Large intestine (tissue), 3 donors: Measurements from ENCODE around the gene MGME1. TPM values are rescaled to one million over a fixed set of nuclear protein-coding genes. Genes with fewer than 3 reads are reported as not detected.
"Not testable (repeated sequence)": the region's sequence is repeated elsewhere in the genome, so short reads cannot be mapped to it uniquely, and the experiment has no call there.

ENCODE experiments used
- DNase-seq, 2 donors: peaks; one replicate each; pipeline versions ENCODE4 v3.0.0 to v3.0.0-alpha.2; 2013
- H3K27ac ChIP-seq: one replicate; pipeline ENCODE4 v1.5.1; 2013; ENCODE audit warnings: low read length
- H3K27me3 ChIP-seq: 2 replicates; pipeline ENCODE4 v1.6.1; 2013; ENCODE audit warnings: low read length; ENCODE audit not compliant: control insufficient read depth, insufficient read depth
- H3K36me3 ChIP-seq: 2 replicates; pipeline ENCODE4 v1.6.1; 2013; ENCODE audit warnings: low read length; ENCODE audit not compliant: control insufficient read depth, insufficient read depth
- H3K4me1 ChIP-seq: one replicate; pipeline ENCODE4 v1.6.1; 2013; ENCODE audit warnings: low read length; ENCODE audit not compliant: control insufficient read depth, insufficient read depth
- H3K4me3 ChIP-seq: one replicate; pipeline ENCODE4 v1.5.1; 2013; ENCODE audit warnings: low read length
- H3K9me3 ChIP-seq: one replicate; pipeline ENCODE4 v1.6.1; 2013; ENCODE audit warnings: mild to moderate bottlenecking, low read depth, low read length, moderate library complexity; ENCODE audit not compliant: control insufficient read depth
- whole genome bisulfite sequencing: methylation state at CpG from one replicate; pipeline ENCODE4 v1.1.5; 2013; ENCODE audit warnings: low lambda C conversion rate; ENCODE audit not compliant: insufficient coverage; 5-methylcytosine and 5-hydroxymethylcytosine counted together
- polyA plus RNA-seq: library from polyadenylated mRNA; unstranded; fragments of 120-200 nt; gene quantifications from one replicate; pipeline ENCODE4 v1.2.1, GENCODE V29; 2013

The MGME1 gene
- polyA plus RNA-seq, 1 donor: 33.3 TPM

DNA sequence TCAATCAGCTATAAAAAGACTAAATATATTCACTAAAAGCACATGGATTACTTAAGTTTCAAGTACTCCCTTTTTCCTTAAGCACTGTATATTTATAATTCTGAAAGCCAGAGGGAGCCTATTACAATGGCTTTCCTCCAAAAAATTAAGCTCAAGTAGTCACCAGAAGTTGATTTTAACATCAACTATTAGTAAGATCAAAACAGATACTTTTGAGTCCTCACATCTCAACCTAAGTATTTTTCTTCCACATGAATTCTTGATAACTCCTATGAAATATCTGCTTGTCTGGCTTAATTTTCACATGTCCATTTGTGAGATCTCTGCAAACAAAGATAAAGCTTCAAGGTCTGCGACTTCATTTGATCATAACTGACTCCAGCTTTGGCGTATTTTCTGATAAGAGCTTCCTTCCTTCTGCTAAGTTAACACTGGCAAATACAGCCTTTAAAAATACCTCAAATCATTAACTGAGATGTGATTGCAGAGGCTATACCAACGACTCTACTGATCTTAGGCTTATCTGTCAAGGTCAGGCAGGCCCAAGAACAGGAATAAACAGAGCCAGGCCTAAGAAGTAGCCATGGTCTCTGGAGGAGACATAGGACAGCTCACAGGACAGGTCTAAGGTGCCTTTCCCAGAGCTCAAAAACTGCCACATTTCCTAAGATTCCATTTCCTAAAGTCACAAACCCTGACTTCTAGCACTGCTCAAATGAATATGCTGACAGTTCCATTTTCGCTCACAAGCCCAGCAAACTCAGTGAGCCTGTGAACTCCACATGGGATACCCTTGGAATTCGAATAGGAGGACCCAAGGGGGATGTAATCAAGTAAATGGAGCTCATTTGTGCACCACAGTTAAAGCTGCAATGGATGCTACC lies 10.2 kb upstream of the MGME1 start:
- WGBS: no CpG with 5 or more reads among the region's 5 CpGs
- peaks cover 36% of the 10 kb centered on the region for H3K36me3 ChIP-seq
- H3K9me3 ChIP-seq: no peaks in the 10 kb centered on the region
- peaks cover 73% of the 10 kb centered on the region for H3K4me1 ChIP-seq
- H3K27ac ChIP-seq: peak overlapping the region; percentile 92
- no peaks in the 10 kb centered on the region for H3K27me3 ChIP-seq
- H3K4me3 ChIP-seq: no peak overlapping the region
- peak; percentile 75 to 86 for DNase-seq

DNA sequence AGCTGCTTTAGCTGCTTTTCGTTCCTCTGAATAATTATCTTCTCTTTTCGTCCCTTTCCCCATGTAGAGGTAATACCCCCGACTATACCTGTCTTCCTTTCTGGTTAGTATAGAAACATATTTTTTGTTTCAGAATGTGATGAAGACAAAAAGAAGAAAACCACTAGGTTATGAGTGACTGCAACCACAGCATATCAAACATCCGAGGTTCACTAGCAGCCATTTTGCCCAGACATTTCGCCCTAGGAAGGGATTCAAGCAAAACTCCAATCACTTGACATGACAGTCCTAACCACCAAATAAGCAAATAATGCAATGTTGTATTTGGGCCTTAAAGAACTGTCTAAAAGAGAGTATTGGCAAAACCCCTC lies 9.6 kb upstream of the MGME1 start:
- Histone ChIP-seq H3K4me3 (no peak overlapping the region), H3K27ac (peak overlapping the region; percentile 92), H3K9me3 (no peaks in the 10 kb centered on the region), H3K27me3 (no peaks in the 10 kb centered on the region), H3K36me3 (peaks cover 34% of the 10 kb centered on the region), H3K4me1 (peaks cover 78% of the 10 kb centered on the region)
- WGBS: 64% methylated on average over 3 of the region's 5 CpGs
- peak in 1 of 2 donors; percentile 24 for DNase-seq

DNA sequence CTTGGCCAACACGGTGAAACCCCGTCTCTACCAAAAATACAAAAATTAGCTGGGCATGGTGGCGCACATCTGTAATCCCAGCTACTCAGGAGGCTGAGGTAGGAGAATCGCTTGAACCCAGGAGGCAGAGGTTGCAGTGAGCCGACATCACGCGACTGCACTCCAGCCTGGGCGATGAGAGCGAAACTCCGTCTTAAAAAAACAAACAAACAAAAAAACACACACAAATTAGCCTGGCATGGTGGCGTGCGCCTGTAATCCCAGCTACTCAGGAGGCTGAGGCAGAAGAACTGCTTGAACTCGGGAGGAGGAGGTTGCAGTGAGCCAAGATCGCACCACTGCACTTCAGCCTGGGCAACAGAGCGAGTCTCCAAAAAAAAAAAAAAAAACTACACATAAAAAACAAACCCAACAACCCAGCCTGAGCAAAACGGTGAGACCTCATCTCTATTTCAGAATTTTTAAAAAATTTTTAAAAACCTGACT lies 8.4 kb upstream of the MGME1 start:
- H3K4me1 ChIP-seq: peaks cover 81% of the 10 kb centered on the region
- not testable (repeated sequence) for H3K27me3 ChIP-seq, DNase-seq, H3K4me3 ChIP-seq, H3K9me3 ChIP-seq
- H3K36me3 ChIP-seq: peaks cover 22% of the 10 kb centered on the region
- peak overlapping the region; percentile 92 for H3K27ac ChIP-seq
- WGBS: no CpG with 5 or more reads among the region's 16 CpGs

DNA sequence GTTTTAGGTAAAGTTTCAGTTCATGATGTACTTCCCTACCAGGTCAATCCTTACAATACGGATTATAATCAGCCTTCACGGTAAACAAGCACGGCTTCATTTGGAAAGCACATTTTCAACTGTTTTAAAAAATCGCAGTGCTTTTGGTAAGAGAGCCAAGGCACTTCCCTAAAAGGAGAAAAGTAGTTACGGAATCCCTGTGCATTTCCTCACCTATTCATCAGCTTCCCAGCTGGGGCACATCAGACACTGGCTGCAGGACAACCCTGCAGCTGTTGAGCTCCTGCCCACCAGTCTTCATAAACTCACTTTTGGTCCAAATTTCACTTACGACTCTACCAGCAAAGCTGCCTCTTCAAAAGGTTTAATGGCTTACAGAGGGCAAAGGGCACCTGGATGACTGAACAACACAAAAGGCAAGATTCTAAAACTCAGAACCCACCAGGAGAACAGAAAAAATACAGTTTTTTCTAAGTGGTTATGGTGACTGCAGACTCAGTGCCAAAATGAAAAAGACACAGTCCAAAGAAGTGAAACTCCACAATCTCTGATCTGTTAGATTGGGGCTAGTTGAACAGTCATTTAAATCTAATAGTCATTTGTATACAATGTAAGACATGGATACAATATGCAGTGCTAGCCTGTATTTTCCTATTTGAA lies 7.8 kb upstream of the MGME1 start:
- Histone ChIP-seq H3K27me3 (no peaks in the 10 kb centered on the region), H3K27ac (peak overlapping the region; percentile 92), H3K9me3 (no peaks in the 10 kb centered on the region), H3K36me3 (peaks cover 16% of the 10 kb centered on the region), H3K4me3 (no peak overlapping the region), H3K4me1 (peaks cover 75% of the 10 kb centered on the region)
- peak in 1 of 2 donors; percentile 74 for DNase-seq
- WGBS: no CpG with 5 or more reads among the region's 6 CpGs

DNA sequence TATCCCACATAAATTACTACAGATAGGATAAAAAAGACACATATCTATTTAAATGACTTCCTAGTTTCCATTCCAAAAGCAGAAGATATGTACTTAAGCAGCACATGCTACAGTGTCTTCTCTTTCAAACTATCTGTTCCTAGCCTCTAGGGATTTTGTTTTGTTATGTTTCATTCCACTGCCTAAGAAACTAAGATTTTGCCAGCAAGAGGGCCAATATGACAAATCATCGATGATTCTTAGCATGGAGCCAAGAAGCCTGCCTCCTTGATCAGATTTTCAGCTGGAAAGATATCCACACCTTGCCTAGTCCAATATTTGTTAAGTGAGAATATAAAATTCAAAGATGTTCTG lies 7.3 kb upstream of the MGME1 start:
- Histone ChIP-seq H3K27me3 (no peaks in the 10 kb centered on the region), H3K4me1 (peaks cover 70% of the 10 kb centered on the region), H3K9me3 (no peaks in the 10 kb centered on the region), H3K36me3 (peaks cover 11% of the 10 kb centered on the region), H3K27ac (peak overlapping the region; percentile 92), H3K4me3 (no peak overlapping the region)
- DNase-seq: peak in 1 of 2 donors; percentile 23
- no CpG with 5 or more reads among the region's 1 CpG for WGBS

DNA sequence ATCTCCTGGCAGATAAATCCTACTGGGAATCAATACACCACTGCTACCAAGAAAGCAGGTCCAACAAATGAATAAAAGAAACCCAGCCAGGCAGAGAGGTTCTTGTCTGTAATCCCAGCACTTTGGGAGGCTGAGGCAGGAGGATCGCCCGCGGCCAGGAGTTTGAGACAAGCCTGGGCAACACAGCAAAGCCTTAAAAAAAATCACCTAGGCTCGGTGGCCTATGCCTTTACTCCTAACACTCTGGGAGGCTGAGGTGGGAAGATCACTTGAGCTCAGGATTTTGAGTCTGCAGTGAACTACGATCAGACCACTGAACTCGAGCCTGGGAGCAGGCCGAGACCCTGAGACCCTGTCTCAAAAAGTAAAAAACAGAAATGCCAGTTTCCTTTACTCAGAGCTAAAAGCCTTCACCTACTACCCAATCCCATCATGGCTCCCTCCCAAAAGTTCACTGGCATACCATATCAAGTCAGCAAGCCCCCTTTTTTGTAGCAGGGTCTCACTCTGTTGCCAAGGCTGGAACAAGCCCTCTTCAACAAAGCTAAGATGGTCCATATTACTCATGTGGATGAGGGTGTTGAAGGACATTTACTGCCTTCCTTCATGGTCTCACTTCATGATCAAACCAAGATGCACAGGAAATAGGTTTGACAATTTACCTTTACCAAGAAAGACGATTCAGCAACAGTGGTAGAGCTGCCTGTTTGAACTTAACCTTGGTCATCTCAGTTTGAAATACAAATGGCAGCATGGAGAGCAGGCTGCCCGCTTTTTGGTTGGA lies 5.5 kb upstream of the MGME1 start:
- Histone ChIP-seq H3K36me3 (peaks cover 8% of the 10 kb centered on the region), H3K4me3 (no peak overlapping the region), H3K27ac (peak overlapping the region; percentile 92), H3K4me1 (peaks cover 55% of the 10 kb centered on the region), H3K9me3 (no peaks in the 10 kb centered on the region), H3K27me3 (no peaks in the 10 kb centered on the region)
- WGBS: no CpG with 5 or more reads among the region's 9 CpGs
- DNase-seq: no peak

DNA sequence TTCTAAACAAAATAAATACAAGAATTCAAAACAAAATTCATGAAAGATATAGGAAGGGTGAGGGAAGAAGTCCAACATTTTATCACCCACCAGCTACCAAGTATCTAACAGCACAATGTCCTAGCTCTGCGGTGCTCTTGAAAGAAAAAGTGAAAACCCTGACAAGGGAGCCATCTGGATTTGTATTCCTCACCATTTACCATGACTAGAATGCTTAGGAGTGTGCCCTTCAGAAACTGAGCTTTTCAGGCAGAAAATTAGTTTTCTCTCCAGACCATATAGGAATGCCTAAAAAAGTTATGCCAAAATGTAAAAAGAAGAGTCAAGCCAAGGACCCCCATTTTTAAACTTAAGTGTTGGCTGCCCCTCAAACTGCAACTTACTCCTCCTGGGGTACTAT lies 4.7 kb upstream of the MGME1 start:
- no CpG with 5 or more reads among the region's 1 CpG for WGBS
- Histone ChIP-seq H3K9me3 (peaks cover under 1% of the 10 kb centered on the region), H3K4me3 (no peak overlapping the region), H3K27me3 (no peaks in the 10 kb centered on the region), H3K27ac (peak overlapping the region; percentile 99), H3K4me1 (peaks cover 49% of the 10 kb centered on the region), H3K36me3 (peaks cover 8% of the 10 kb centered on the region)
- no peak for DNase-seq

DNA sequence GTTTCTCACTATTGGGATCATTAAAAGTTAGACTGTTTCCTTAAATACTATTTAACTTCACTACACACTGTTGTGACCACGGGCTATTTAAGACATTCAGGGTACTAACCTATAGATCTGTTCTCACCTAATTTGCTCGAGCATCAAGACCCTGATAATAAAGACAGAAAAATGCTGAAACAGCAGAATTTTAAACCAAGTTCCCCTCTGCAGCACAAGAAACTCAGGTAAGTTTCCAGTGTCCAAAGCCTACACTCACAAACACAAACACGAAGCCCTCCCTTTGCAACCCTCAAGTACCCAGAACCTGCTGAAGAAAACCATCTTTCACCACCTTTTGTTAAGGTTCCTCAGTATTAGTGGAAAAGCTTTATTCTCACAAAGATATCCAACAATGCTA lies 4.2 kb upstream of the MGME1 start:
- Histone ChIP-seq H3K4me3 (peak overlapping the region; percentile 93), H3K9me3 (peaks cover 2% of the 10 kb centered on the region), H3K4me1 (peaks cover 43% of the 10 kb centered on the region), H3K27me3 (no peaks in the 10 kb centered on the region), H3K36me3 (peaks cover 8% of the 10 kb centered on the region), H3K27ac (peak overlapping the region; percentile 99)
- DNase-seq: no peak
- WGBS: no CpG with 5 or more reads among the region's 3 CpGs

DNA sequence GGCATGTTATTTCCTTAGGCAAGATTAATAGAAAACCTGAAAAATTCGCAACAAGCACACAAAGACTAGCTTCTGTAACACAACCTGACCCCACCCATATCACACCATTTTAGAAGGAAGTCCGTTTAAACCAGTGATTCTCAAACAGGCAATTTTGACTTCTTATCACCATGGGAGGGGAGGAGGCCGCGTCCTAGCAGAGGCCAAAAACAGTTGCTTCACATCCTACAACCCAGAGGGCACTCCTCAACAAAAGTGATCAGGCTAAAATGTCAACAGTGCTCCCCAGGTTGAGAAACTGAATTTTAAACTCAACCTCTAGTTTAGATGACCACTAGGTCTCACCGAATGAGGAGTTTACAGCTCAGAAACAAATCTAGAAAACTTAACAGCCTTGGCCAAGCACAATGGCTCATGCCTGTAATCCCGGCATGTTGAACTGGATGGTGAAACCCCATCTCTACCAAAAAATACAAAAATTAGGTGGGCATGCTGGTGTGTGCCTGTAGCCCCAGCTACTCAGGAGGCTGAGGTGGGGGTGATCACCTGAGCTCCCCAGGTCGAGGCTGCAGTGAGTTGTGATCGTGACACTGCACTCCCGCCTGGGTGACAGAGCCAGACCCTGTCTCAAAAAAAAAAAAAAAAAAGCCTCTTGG lies 3.6 kb upstream of the MGME1 start:
- Histone ChIP-seq H3K9me3 (peaks cover 2% of the 10 kb centered on the region), H3K4me3 (peak overlapping the region; percentile 93), H3K27ac (peak overlapping the region; percentile 99), H3K4me1 (peaks cover 38% of the 10 kb centered on the region), H3K27me3 (no peaks in the 10 kb centered on the region), H3K36me3 (peaks cover 8% of the 10 kb centered on the region)
- DNase-seq: peak in 1 of 2 donors; percentile 44
- no CpG with 5 or more reads among the region's 9 CpGs for WGBS
